H9 (cell line): ENCODE measurements around the gene RNF41. TPM values are rescaled to one million over a fixed set of nuclear protein-coding genes. Genes with fewer than 3 reads are reported as not detected.
A peak's percentile ranks its signal among the peaks of the same experiment; 100 is the strongest.

Source experiments
- DNase-seq: peaks from one replicate; pipeline ENCODE4 v3.0.0-alpha.2; 2017
- H2AFZ ChIP-seq: one replicate; pipeline ENCODE4 v1.6.1; 2013; ENCODE audit warnings: mild to moderate bottlenecking, low read length, control low read depth, moderate library complexity
- H2AK5ac ChIP-seq: 2 replicates; pipeline ENCODE4 v1.6.1; 2013; ENCODE audit warnings: low read length, control low read depth, mixed read lengths; ENCODE audit not compliant: insufficient read length
- H2BK120ac ChIP-seq: one replicate; pipeline ENCODE4 v1.6.1; 2013; ENCODE audit warnings: low read depth, mild to moderate bottlenecking, low read length, control low read depth, inconsistent platforms; ENCODE audit not compliant: poor library complexity, severe bottlenecking
- H2BK12ac ChIP-seq: 2 replicates; pipeline ENCODE4 v1.6.1; 2013; ENCODE audit warnings: low read length, control low read depth, mixed read lengths, low read depth; ENCODE audit not compliant: insufficient read length
- H2BK15ac ChIP-seq: 2 replicates; pipeline ENCODE4 v1.6.1; 2013; ENCODE audit warnings: low read depth, low read length, control low read depth
- H2BK20ac ChIP-seq: one replicate; pipeline ENCODE4 v1.6.1; 2013; ENCODE audit warnings: low read depth, mild to moderate bottlenecking, low read length, control low read depth, inconsistent platforms; ENCODE audit not compliant: poor library complexity, severe bottlenecking
- H2BK5ac ChIP-seq: 2 replicates; pipeline ENCODE4 v1.6.1; 2013; ENCODE audit warnings: low read length, control low read depth, mixed read lengths; ENCODE audit not compliant: insufficient read length
- H3K14ac ChIP-seq: 2 replicates; pipeline ENCODE4 v1.6.1; 2013; ENCODE audit warnings: low read length, control low read depth; ENCODE audit not compliant: insufficient read depth
- H3K18ac ChIP-seq: 2 replicates; pipeline ENCODE4 v1.6.1; 2013; ENCODE audit warnings: low read depth, mild to moderate bottlenecking, mixed read lengths, low read length, control low read depth; ENCODE audit not compliant: insufficient read length
- H3K23ac ChIP-seq: 2 replicates; pipeline ENCODE4 v1.6.1; 2013; ENCODE audit warnings: low read length, control low read depth, mixed read lengths, low read depth; ENCODE audit not compliant: insufficient read length
- H3K23me2 ChIP-seq: 2 replicates; pipeline ENCODE4 v1.6.1; 2013; ENCODE audit warnings: low read depth, mild to moderate bottlenecking, mixed read lengths, low read length, control low read depth; ENCODE audit not compliant: insufficient read length, poor library complexity, severe bottlenecking
- H3K27ac ChIP-seq: 2 replicates; pipeline ENCODE4 v1.5.1; 2013; ENCODE audit warnings: low read length, control low read depth, mixed read lengths, low read depth; ENCODE audit not compliant: insufficient read length
- H3K27me3 ChIP-seq: 2 replicates; pipeline ENCODE4 v1.6.1; 2013; ENCODE audit warnings: low read length, control low read depth, inconsistent platforms; ENCODE audit not compliant: insufficient read depth
- H3K4ac ChIP-seq: 2 replicates; pipeline ENCODE4 v1.6.1; 2013; ENCODE audit warnings: low read depth, mild to moderate bottlenecking, control low read depth, inconsistent platforms, low read length, moderate library complexity
- H3K4me1 ChIP-seq: 2 replicates; pipeline ENCODE4 v1.6.1; 2013; ENCODE audit warnings: low read length, control low read depth, inconsistent platforms; ENCODE audit not compliant: insufficient read depth
- H3K4me2 ChIP-seq: 2 replicates; pipeline ENCODE4 v1.6.1; 2013; ENCODE audit warnings: low read length, control low read depth, mixed read lengths; ENCODE audit not compliant: insufficient read length, insufficient read depth
- H3K56ac ChIP-seq: 2 replicates; pipeline ENCODE4 v1.6.1; 2013; ENCODE audit warnings: low read depth, mild to moderate bottlenecking, mixed read lengths, low read length, control low read depth; ENCODE audit not compliant: insufficient read length
- H3K79me1 ChIP-seq: 2 replicates; pipeline ENCODE4 v1.6.1; 2013; ENCODE audit warnings: low read depth, mild to moderate bottlenecking, moderate library complexity, low read length, control low read depth, inconsistent platforms; ENCODE audit not compliant: insufficient read depth, poor library complexity, severe bottlenecking
- H3K79me2 ChIP-seq: 2 replicates; pipeline ENCODE4 v1.6.1; 2013; ENCODE audit warnings: low read length, control low read depth, inconsistent platforms; ENCODE audit not compliant: insufficient read depth
- H3K9ac ChIP-seq: 2 replicates; pipeline ENCODE4 v1.6.1; 2013; ENCODE audit warnings: low read length, control low read depth, mixed read lengths; ENCODE audit not compliant: insufficient read length; ENCODE audit errors: extremely low read depth
- H3K9me3 ChIP-seq: one replicate; pipeline ENCODE4 v1.6.1; 2013; ENCODE audit warnings: low read depth, low read length, inconsistent platforms; ENCODE audit not compliant: control insufficient read depth
- H3T11ph ChIP-seq: one replicate; pipeline ENCODE4 v1.6.1; 2013; ENCODE audit warnings: mild to moderate bottlenecking, low read length, control low read depth, inconsistent platforms
- H4K20me1 ChIP-seq: one replicate; pipeline ENCODE4 v1.6.1; 2013; ENCODE audit not compliant: control insufficient read depth, insufficient read length, insufficient read depth
- H4K5ac ChIP-seq: 2 replicates; pipeline ENCODE4 v1.6.1; 2013; ENCODE audit warnings: low read depth, mild to moderate bottlenecking, mixed read lengths, low read length, control low read depth; ENCODE audit not compliant: insufficient read length
- H4K8ac ChIP-seq: replicated peaks from 2 replicates; pipeline ENCODE4 v1.6.1; 2013; ENCODE audit warnings: low read length, control low read depth, mixed read lengths, low read depth; ENCODE audit not compliant: insufficient read length
- H4K91ac ChIP-seq: 2 replicates; pipeline ENCODE4 v1.6.1; 2013; ENCODE audit warnings: low read depth, mild to moderate bottlenecking, moderate library complexity, mixed read lengths, low read length, control low read depth; ENCODE audit not compliant: insufficient read length
- H3K27ac Mint-ChIP-seq, 3 experiments: 2 replicates in 2 of 3; 3 replicates in 1 of 3; pipeline ENCODE4 v1.8.0; 2020 to 2021; ENCODE audit warnings: mixed read lengths in 3 of 3, mild to moderate bottlenecking in 1 of 3, moderate library complexity in 1 of 3
- H3K27me3 Mint-ChIP-seq: 2 replicates; pipeline ENCODE4 v1.8.0; 2021; ENCODE audit warnings: low read depth, mild to moderate bottlenecking, moderate library complexity, mixed read lengths
- H3K36me3 Mint-ChIP-seq, 3 experiments: 2 replicates in 2 of 3; 3 replicates in 1 of 3; pipeline ENCODE4 v1.8.0; 2020 to 2021; ENCODE audit warnings: low read depth in 3 of 3, mixed read lengths in 3 of 3; ENCODE audit not compliant: insufficient read depth in 1 of 3
- H3K4me1 Mint-ChIP-seq, 2 experiments: 2 replicates each; pipeline ENCODE4 v1.8.0; 2020; ENCODE audit warnings: mixed read lengths in 2 of 2
- H3K4me3 Mint-ChIP-seq, 2 experiments: 2 replicates in 1 of 2; 3 replicates in 1 of 2; pipeline ENCODE4 v1.8.0; 2020 to 2021; ENCODE audit warnings: mild to moderate bottlenecking in 2 of 2, mixed read lengths in 2 of 2, moderate library complexity in 1 of 2
- H3K9me3 Mint-ChIP-seq, 2 experiments: 2 replicates in 1 of 2; 3 replicates in 1 of 2; pipeline ENCODE4 v1.8.0; 2020; ENCODE audit warnings: mild to moderate bottlenecking in 2 of 2, mixed read lengths in 2 of 2, moderate library complexity in 1 of 2
- WGBS: extraction: QIAGEN DNeasy Blood & Tissue Kit; methylation state at CpG from one replicate; pipeline ENCODE4 v1.1.7; 2013; ENCODE audit warnings: missing lambda C conversion rate, low lambda C conversion rate, mixed read lengths; ENCODE audit not compliant: insufficient read length; ENCODE audit errors: extremely low coverage; 5-methylcytosine and 5-hydroxymethylcytosine counted together
- total RNA-seq: library from RNA; stranded (reverse); gene quantifications from 2 replicates; pipeline ENCODE4 v1.2.1, GENCODE V29; 2021
- TF ChIP-seq, protein P1 (sequence below): fragments of 200-600 bp; sonication (generic); conservative IDR thresholded peaks from 3 replicates; pipeline ENCODE4 v1.8.0; 2021; ENCODE audit warnings: antibody characterized with exemption, mild to moderate bottlenecking

RNF41 gene
- total RNA-seq, 1 experiment from 2014 or later: 60.8 TPM

GRCh38 chr12:56164345-56164729 is 57.4 kb downstream of the RNF41 start:
- H4K20me1 ChIP-seq: no peaks in the 10 kb centered on the region
- DNase-seq: no peak
- H2BK12ac ChIP-seq: no peak overlapping the region
- peak overlapping the region in 1 of 3 experiments; percentile 61; a peak in 1 of 7 replicates for H3K27ac Mint-ChIP-seq
- H4K5ac ChIP-seq: no peak overlapping the region
- no peak overlapping the region for H2AFZ ChIP-seq
- TF ChIP-seq, protein P1, sequence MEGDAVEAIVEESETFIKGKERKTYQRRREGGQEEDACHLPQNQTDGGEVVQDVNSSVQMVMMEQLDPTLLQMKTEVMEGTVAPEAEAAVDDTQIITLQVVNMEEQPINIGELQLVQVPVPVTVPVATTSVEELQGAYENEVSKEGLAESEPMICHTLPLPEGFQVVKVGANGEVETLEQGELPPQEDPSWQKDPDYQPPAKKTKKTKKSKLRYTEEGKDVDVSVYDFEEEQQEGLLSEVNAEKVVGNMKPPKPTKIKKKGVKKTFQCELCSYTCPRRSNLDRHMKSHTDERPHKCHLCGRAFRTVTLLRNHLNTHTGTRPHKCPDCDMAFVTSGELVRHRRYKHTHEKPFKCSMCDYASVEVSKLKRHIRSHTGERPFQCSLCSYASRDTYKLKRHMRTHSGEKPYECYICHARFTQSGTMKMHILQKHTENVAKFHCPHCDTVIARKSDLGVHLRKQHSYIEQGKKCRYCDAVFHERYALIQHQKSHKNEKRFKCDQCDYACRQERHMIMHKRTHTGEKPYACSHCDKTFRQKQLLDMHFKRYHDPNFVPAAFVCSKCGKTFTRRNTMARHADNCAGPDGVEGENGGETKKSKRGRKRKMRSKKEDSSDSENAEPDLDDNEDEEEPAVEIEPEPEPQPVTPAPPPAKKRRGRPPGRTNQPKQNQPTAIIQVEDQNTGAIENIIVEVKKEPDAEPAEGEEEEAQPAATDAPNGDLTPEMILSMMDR: no peak
- no peak overlapping the region for H2BK20ac ChIP-seq
- peaks cover 68 to 93% (median 91%) of the 10 kb centered on the region in 3 experiments for H3K36me3 Mint-ChIP-seq
- H3K18ac ChIP-seq: no peak overlapping the region
- no peak overlapping the region for H2BK5ac ChIP-seq
- no peaks in the 10 kb centered on the region; the same call in 1 of the 2 replicates for H3K79me2 ChIP-seq
- H3K27ac ChIP-seq: no peak overlapping the region
- no peak overlapping the region for H3K9ac ChIP-seq
- no peak overlapping the region for H3K4me2 ChIP-seq
- no CpG with 5 or more reads among the region's 17 CpGs for WGBS
- H3K9me3 ChIP-seq: no peaks in the 10 kb centered on the region
- no peak overlapping the region for H2AK5ac ChIP-seq
- no peak overlapping the region for H4K8ac ChIP-seq
- no peak overlapping the region for H3T11ph ChIP-seq
- H2BK15ac ChIP-seq: no peak overlapping the region
- H3K56ac ChIP-seq: no peak overlapping the region
- H3K4me1 ChIP-seq: peaks cover 5% of the 10 kb centered on the region; the same call in 1 of the 2 replicates
- H4K91ac ChIP-seq: no peak overlapping the region
- H3K23me2 ChIP-seq: peaks cover 2% of the 10 kb centered on the region
- peaks cover 38 to 47% of the 10 kb centered on the region in 2 experiments for H3K4me1 Mint-ChIP-seq
- no peaks in the 10 kb centered on the region for H3K9me3 Mint-ChIP-seq
- no peak overlapping the region; a peak in 1 of 5 replicates for H3K4me3 Mint-ChIP-seq
- H3K27me3 ChIP-seq: no peaks in the 10 kb centered on the region
- H3K27me3 Mint-ChIP-seq: peaks cover 8% of the 10 kb centered on the region
- no peak overlapping the region for H3K23ac ChIP-seq
- no peak overlapping the region for H2BK120ac ChIP-seq
- no peak overlapping the region for H3K14ac ChIP-seq
- peaks cover 2% of the 10 kb centered on the region for H3K79me1 ChIP-seq
- H3K4ac ChIP-seq: no peak overlapping the region
